CD4-positive, alpha-beta T cell treated with Interleukin-4 for 4 hours (primary cell): ENCODE results near the gene CENPV.
"Not testable (repeated sequence)": the region's sequence is repeated elsewhere in the genome, so short reads cannot be mapped to it uniquely, and the experiment has no call there.

Experiments
- DNase-seq: peaks from one replicate; pipeline ENCODE4 v3.0.0-alpha.2; 2020

The CENPV gene

GRCh38 chr17:16358394-16358793 is 5.1 kb upstream of the CENPV start:
- DNase-seq, result no peak

DNA sequence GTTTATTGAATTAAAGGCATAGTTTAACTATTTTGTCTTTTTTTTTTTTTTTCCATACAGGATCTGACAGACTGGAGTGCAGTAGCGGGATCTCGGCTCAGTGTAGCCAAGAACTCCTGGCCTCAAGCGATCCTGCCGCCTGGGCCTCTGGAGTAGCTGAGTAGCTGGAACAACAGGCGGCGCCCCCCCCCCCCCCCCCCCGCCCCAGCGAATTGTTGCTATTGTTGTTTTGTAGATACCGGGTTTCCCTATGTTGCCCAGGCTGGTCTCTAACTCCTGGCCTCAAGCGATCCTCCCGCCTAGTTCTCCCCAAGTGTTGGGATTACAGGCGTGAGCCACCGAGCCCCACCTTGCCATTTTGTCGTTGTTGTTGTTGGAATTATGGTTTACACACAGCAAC is 1.3 kb upstream of the CENPV start:
- no peak for DNase-seq

DNA sequence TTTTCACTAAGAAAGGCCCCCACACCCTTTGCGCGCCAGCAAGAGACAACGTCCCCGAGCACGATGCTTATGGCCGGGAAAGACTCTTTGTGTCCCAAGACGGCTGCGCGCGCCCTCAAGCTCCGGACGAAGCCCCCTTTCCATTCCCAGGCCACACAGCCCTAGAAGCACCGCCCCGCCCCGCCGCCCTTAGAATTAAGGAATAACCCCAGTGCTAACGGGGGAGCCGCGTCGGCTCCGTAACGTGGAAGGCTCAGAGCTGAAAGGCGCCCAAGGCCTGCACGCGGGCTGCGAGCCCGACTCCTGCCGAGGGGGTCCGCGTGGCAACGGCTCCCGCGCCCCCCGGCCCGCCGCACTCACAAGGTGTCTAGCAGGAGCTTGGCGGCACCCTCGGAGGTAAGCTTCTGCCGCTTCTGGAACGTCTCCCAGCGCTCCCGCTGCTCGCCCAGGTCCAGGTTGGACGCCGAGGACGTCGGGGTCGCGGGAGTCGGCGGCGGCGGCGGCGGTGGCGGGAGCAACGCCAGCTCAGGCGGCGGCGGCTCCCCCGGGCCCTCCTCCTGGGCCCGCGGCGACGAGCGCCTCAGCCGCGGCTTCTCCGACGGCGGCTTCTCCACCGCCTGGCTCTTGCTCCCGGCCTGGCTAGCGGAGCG is 477 bp downstream of the CENPV start:
- peak; percentile 1 for DNase-seq

DNA sequence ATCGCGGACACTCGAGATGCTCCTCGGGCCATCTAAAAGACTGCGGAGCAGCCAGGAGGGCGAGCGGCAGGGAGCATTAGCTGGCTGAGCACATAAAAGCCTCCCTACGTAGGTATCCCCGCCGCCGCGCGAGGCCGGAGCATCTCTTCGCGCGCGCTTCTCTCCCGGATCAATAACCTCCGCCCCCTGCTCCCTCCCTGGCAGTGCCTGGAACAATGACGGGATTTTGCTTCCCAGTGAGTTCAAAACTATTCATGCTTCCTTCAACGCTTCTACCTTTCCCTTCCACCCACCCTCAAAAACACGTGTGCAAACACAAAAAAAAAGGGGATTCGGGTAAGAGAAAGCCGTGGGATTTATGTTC is 984 bp downstream of the CENPV start:
- DNase-seq, result no peak

GRCh38 chr17:16351831-16352230 is 1.4 kb downstream of the CENPV start:
- DNase-seq, result no peak

DNA sequence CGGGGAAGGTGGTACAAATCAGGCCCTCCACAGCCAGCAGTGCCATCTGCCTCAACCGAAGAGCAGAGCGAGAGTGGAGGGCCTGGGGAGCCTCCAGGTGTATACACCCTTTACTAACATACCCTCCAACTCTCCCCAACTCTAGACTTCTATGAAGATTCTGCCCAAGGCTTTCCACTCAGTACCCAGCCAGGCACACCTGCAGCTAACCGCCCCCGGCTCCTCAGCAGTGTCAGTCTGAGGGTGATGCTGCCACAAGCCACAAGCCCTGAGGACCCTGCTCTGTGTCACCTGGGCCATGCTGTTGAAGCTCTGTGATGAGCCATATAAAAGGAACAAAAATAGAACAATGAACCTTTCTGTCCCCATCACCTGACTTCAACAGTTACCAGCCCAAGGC is 3.8 kb downstream of the CENPV start:
- DNase-seq, result no peak

DNA sequence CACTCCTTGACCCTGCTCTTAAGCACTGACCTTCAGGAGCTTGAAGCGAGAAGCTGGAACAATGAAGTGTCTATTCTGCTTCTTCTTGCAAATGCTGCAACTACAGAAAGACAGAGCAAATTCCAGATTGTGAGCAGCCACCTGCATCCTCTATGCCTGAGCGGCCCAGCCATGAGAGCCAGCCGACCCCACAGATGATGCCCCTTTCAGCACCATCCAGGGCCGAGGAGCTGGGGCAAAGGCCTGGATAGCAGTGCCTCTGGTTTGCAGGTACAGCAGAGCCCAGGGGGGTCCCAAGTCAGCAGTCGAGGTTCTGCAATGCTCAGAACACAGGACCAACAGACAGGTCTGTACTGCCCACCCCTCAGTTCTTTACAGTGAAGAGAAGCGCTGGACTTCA is 4.7 kb downstream of the CENPV start:
- DNase-seq, result no peak

DNA sequence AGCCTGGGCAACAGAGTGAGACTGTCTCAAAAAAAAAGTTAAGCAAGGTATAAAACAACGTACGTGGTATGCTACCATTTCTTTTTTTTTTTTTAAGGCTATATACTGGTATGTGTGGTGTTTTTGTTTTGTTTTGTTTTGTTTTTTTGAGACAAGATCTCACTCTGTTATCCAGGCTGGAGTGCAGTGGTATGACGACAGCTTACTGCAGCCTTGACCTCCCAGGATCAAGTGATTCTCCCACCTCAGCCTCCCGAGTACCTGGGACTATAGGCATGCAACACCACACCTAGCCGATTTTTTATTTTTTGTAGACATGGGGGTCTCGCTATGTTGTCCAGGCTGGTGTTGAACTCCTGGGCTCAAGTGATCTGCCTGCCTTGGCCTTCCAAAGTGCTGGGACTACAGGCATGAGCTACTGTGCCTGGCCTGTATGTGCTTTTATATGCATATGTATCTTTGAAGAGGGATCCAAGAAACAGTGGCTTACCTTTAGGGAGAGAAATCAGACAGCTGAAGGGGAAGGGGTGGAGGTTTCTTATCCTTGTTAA is 6.5 kb downstream of the CENPV start:
- DNase-seq, result no peak

GRCh38 chr17:16345565-16345964 is 7.7 kb downstream of the CENPV start:
- DNase-seq, result no peak

- no peak for DNase-seq
Observed at GRCh38 chr17:16343569-16343968, 9.7 kb downstream of the CENPV start.

- no peak for DNase-seq
Observed at GRCh38 chr17:16342979-16343378, 10.3 kb downstream of the CENPV start.

DNA sequence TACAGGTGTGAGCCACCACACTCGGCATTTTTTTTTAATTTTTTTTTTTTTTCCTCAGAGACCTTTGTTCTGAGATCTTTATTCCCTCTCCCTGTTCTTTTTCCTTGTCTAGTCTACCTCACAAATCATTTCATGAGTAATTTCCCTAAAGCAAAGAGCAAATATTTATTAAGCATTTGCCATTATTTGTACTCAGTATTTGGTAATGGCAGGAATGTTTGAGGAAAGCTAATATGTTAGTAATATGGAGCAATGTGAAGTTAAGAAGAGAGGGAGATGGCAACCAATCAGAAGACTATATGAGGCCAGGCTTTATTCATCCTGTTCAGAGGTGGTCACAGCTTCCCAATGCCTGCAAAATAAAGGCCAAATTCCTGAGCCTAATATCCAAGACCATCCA is 13.3 kb downstream of the CENPV start:
- DNase-seq, result no peak

- no peak for DNase-seq
Observed at GRCh38 chr17:16339402-16339801, 13.9 kb downstream of the CENPV start.

DNA sequence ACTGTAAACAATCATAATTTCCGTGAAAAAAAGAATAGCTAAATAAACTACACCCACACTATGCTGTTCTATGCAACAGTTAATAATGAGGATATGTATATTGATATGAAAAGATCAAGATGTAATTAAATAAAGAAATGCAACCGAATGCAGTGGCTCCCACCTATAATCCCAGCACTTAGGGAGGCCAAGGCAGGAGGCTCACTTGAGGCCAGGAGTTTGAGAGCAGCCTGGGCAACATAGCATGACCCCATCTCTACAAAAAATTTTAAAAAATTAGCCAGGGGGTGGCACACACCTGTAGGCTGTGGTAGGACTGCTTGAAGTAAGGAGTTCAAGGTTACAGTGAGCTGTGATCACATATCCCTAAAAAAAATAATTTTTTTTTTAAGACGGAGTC is 14.9 kb downstream of the CENPV start:
- no peak for DNase-seq

DNA sequence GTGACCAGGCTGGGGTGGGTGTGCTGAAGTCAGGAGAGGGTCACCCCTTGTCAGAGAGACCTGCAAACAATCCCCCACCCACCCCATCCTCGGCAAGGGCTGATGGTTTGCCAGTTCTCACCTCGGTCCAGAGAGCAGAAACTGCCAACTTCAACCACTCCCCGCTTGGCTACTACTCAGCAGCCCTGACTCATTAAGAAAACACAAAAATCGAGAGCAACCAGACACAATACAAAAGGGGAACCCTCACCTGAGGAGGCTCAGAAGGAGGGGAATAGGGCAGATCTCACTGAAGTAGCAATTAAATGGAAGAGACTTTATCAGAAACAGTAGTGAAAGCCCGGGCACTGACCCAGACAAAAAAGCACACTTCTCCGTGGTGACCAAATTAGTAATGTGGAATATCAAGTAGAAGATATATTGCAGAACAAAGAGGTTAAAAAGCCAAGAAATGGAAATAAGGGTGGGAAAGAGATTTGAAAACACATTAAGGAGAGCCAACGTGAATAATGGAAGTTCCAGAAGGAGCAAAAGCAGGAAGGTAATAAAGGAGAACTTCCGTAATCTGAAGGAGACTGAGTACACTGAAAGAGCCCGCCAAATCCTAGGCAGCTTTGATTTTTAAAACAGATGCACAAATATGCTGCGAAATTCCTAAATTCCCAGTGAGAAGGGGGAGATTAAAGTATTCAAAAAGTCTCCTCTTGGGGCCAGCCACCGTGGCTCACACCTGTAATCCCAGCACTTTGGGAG is 23.6 kb downstream of the CENPV start:
- no peak for DNase-seq

DNA sequence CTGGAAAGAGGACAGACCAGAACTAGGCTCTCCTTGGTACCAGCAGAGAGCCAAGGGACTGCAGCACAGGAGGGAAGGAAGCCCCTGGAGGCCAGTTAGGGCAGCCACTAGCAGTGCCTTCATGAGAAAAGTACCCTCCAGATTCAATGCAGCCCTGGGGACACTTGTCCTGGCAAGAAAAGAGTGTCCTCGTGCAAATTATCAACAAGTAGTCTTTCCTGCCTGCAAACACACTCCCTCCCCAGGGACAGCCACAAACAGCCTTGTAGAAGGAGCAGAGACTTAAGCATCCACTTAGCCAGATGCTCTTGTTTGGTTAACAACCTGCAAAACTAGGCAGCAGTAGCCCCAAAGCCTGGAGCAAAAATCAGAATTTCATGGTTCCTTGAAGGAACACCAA is 24.3 kb downstream of the CENPV start:
- DNase-seq, result no peak

DNA sequence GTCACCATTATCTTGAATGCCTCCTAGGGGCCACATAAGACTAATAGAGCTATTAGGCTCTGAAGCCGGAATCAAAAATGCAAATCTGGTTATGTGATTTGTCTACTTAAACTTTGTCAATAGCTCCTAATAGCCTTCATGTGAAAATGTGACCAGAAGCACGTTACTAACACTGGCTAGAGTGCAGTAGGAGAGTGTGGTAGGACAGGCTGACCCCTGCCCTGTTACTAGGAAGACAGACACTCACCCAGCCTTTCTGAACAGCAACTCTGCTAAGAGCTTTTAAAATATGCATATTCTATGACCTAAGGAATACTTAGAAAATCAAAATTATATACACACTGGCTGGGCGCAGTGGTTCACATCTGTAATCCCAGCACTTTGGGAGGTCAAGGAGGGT is 26.3 kb downstream of the CENPV start:
- DNase-seq, result no peak

DNA sequence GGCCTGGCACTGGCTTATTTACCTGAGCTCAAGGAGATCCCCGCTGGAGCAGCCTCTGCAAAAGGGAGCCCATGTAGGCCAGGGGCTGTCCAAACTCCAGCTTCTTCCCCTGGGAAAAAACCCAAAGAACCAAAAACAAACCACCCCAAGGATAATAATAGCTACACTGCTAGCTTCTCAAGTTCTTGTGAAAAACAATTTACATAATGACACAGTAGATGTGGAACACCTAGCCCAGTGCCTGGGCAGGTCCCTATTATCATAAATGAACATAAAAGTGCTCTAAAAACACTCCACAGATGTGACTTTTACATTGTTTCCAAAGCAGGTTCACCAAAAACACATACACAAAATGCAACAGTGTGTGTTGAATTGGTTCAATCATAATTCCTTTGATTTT is 27.3 kb downstream of the CENPV start:
- no peak for DNase-seq

GRCh38 chr17:16322636-16323035 is 30.6 kb downstream of the CENPV start:
- DNase-seq, result no peak

DNA sequence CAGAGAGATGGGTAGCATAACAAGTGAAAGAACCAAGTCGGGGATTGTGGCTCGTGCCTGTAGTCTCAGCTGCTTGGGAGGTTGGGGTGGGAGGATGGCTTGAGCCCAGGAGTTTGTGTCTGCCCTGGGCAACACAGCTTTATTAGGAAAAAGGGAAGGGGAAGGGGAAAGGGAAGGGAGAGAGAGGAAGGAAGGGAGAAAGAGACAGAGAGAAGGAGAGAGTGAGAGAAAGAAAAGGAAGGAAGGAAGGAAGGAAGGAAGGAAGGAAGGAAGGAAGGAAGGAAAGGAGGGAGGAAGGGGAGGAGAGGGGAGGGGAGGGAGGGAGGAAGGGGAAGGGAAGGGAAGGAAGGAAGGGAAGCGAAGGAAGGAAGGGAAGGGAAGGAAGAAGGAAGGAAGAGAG is 33.3 kb downstream of the CENPV start:
- DNase-seq, result no peak

DNA sequence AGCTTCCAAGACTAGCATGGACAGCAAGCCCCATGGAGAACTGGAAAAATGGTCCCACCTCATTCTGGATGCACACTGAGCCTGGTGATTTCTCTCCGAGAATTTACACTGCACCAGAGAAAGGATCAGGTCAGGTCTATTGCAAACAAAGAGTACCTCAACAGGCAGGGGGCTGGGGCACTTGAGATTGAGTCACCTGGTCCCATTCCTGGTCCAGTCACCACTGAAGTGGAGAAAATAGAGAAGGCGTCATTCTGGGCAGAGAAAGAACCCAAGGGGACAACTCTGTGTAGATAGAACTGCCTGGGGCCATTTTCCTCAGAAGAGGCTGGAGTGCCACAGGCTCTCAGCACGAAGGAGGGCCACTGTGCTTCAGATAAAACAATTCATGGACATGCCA is 38.4 kb downstream of the CENPV start:
- no peak for DNase-seq

DNA sequence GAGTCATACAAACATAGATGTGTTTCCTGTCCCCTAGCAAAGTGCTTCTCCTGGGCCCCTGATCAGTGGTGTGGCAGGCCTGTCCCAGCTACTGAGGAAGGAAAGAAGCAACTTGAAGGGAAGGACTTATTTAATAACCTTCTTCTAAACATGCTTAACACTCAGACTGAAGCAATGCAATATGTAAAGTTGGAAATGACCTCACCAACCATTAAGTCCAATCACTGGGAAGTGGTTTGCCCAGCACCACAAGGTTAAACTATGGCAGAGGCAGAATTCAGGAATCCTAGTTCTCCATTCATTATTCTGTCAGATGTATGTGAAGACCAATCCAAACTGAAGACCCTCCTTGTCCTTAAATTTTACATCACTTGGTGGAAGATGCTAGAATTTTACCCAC is 39.1 kb downstream of the CENPV start:
- no peak for DNase-seq

- no peak for DNase-seq
Observed at GRCh38 chr17:16313139-16314090, 39.9 kb downstream of the CENPV start.

GRCh38 chr17:16312061-16312460 is 41.2 kb downstream of the CENPV start:
- not testable (repeated sequence) for DNase-seq
